Amygdala (tissue), 56 donors: ENCODE data around the gene MYO3A.
"Not testable (repeated sequence)": the region's sequence is repeated elsewhere in the genome, so short reads cannot be mapped to it uniquely, and the experiment has no call there.

Source experiments
- DNase-seq, 56 donors: peaks; one replicate each; lab custom pipeline; 2025; lab: John Stamatoyannopoulos, UW

Gene MYO3A

GRCh38 chr10:25978771-25979170 lies 44.7 kb downstream of the MYO3A start:
- no peak for DNase-seq

GRCh38 chr10:25982107-25982506 lies 48.1 kb downstream of the MYO3A start:
- no peak for DNase-seq

GRCh38 chr10:25988583-25988982 lies 54.6 kb downstream of the MYO3A start:
- DNase-seq: no peak

GRCh38 chr10:25989951-25990350 lies 55.9 kb downstream of the MYO3A start:
- no peak for DNase-seq

- DNase-seq: no peak
Measured at GRCh38 chr10:25999295-25999981, 65.4 kb downstream of the MYO3A start.

GRCh38 chr10:26000971-26001370 lies 66.9 kb downstream of the MYO3A start:
- DNase-seq: no peak

- DNase-seq: not testable (repeated sequence)
Measured at GRCh38 chr10:26002466-26002865, 68.4 kb downstream of the MYO3A start.

GRCh38 chr10:26015092-26015491 lies 81.1 kb downstream of the MYO3A start:
- no peak for DNase-seq

GRCh38 chr10:26022831-26023230 lies 88.8 kb downstream of the MYO3A start:
- DNase-seq: no peak

- DNase-seq: no peak
Measured at GRCh38 chr10:26024303-26024702, 90.3 kb downstream of the MYO3A start.

- DNase-seq: no peak
Measured at GRCh38 chr10:26025523-26025922, 91.5 kb downstream of the MYO3A start.

GRCh38 chr10:26029858-26030257 lies 95.8 kb downstream of the MYO3A start:
- no peak for DNase-seq

GRCh38 chr10:26031300-26031699 lies 97.3 kb downstream of the MYO3A start:
- DNase-seq: no peak

- no peak for DNase-seq
Measured at GRCh38 chr10:26043469-26043868, 109.4 kb downstream of the MYO3A start.

GRCh38 chr10:26044141-26044749 lies 110.2 kb downstream of the MYO3A start:
- peak in 2 of 56 donors; percentile 0 to 2 for DNase-seq

GRCh38 chr10:26046073-26046700 lies 112.2 kb downstream of the MYO3A start:
- DNase-seq: no peak

GRCh38 chr10:26048756-26049155 lies 114.7 kb downstream of the MYO3A start:
- no peak for DNase-seq

GRCh38 chr10:26052326-26052725 lies 118.3 kb downstream of the MYO3A start:
- DNase-seq: no peak

GRCh38 chr10:26057466-26057865 lies 123.4 kb downstream of the MYO3A start:
- DNase-seq: no peak

GRCh38 chr10:26064106-26064505 lies 130.1 kb downstream of the MYO3A start:
- DNase-seq: no peak

GRCh38 chr10:26067680-26068079 lies 133.7 kb downstream of the MYO3A start:
- no peak for DNase-seq

GRCh38 chr10:26080971-26081370 lies 146.9 kb downstream of the MYO3A start:
- DNase-seq: not testable (repeated sequence)
